Measurements from ENCODE around the gene BMPER. TPM values are rescaled to one million over a fixed set of nuclear protein-coding genes. Genes with fewer than 3 reads are reported as not detected.

Gene BMPER
- total RNA-seq, 1 donor from 2014 or later: 10.2 TPM

DNA sequence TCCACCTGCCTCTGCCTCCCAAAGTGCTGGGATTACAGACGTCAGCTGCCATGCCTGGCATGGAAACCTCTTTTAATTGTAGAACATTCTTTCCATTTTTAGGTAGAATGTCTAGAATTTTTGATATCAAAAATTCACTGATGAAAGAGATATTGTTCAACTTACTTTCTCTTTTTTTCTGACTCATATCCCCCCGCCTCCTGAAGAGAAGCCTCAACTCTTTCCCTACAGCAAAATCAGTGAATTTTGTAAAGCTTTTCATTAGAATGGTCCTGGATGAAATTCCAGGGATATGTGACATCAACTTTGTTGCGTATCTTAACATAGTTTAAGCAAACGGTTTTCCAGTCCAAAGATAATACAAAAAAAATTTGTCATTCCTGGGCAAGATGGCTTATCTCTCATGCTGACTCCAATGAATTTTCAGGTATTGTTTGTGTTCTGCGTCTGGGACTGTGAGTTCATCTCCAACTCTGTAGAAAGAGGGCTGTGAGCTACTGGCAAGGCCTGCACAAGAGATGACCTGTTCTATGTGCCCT is 256.8 kb downstream of the BMPER start:
- H3K27ac Mint-ChIP-seq: no peak overlapping the region
- no peak overlapping the region for H3K4me3 Mint-ChIP-seq
- H3K9me3 Mint-ChIP-seq: no peaks in the 10 kb centered on the region
- no peak for DNase-seq (ENCODE audit: extremely low spot score, unreplicated experiment)
- H3K4me1 Mint-ChIP-seq (ENCODE audit: unreplicated experiment): peaks cover 6% of the 10 kb centered on the region
- TF ChIP-seq, protein P1, sequence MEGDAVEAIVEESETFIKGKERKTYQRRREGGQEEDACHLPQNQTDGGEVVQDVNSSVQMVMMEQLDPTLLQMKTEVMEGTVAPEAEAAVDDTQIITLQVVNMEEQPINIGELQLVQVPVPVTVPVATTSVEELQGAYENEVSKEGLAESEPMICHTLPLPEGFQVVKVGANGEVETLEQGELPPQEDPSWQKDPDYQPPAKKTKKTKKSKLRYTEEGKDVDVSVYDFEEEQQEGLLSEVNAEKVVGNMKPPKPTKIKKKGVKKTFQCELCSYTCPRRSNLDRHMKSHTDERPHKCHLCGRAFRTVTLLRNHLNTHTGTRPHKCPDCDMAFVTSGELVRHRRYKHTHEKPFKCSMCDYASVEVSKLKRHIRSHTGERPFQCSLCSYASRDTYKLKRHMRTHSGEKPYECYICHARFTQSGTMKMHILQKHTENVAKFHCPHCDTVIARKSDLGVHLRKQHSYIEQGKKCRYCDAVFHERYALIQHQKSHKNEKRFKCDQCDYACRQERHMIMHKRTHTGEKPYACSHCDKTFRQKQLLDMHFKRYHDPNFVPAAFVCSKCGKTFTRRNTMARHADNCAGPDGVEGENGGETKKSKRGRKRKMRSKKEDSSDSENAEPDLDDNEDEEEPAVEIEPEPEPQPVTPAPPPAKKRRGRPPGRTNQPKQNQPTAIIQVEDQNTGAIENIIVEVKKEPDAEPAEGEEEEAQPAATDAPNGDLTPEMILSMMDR (conservative IDR thresholded peaks at IDR 0.05): no peak
- H3K36me3 Mint-ChIP-seq: no peaks in the 10 kb centered on the region
- peaks cover 3% of the 10 kb centered on the region for H3K27me3 Mint-ChIP-seq

DNA sequence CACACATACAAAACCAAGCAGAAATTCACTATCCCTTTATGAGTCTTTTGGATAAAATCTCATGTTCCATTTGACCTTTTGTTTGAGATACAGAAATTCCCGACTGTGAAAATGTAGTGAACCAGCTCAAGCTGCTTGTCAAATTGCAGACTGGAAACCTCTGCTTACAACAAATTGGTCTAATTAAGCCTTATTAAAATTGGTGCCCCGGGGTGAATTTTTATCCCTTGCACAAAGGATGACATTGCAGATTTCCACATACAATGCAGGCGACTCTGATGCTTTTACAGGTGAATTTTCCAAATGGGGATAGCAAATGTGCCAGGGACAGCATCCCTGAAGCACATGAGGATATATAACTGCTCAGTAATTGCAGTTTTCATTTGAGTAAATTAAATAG is 257.3 kb downstream of the BMPER start:
- TF ChIP-seq, protein P1 (conservative IDR thresholded peaks at IDR 0.05): no peak
- Mint-ChIP-seq H3K4me1 (ENCODE audit: unreplicated experiment) (peaks cover 6% of the 10 kb centered on the region), H3K27me3 (peaks cover 3% of the 10 kb centered on the region), H3K36me3 (no peaks in the 10 kb centered on the region), H3K27ac (no peak overlapping the region), H3K9me3 (no peaks in the 10 kb centered on the region), H3K4me3 (no peak overlapping the region)
- no peak for DNase-seq (ENCODE audit: extremely low spot score, unreplicated experiment)

DNA sequence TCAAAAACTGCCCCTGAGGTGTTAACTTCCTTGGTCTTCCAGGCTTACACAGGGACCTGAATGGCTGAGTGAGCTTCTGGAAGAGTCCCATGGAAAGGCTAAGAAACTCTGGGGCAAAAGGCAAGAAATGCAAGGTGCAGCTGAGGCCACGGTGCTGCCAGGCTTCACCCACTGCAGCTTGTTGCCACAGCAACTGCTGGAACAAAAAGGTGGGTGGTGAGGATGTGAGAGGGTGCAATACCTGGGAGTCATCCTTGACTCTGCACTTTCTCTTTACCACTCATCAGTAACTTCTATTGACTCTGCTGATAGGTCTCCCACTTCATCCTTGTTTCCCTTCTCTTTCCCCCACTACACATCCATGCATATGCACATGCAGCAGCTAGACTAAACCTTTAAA is 258.6 kb downstream of the BMPER start:
- Mint-ChIP-seq H3K27me3 (peaks cover 3% of the 10 kb centered on the region), H3K9me3 (no peaks in the 10 kb centered on the region), H3K4me1 (ENCODE audit: unreplicated experiment) (peaks cover 6% of the 10 kb centered on the region), H3K4me3 (no peak overlapping the region), H3K27ac (no peak overlapping the region), H3K36me3 (no peaks in the 10 kb centered on the region)
- no peak for DNase-seq (ENCODE audit: extremely low spot score, unreplicated experiment)
- TF ChIP-seq, protein P1 (conservative IDR thresholded peaks at IDR 0.05): no peak

DNA sequence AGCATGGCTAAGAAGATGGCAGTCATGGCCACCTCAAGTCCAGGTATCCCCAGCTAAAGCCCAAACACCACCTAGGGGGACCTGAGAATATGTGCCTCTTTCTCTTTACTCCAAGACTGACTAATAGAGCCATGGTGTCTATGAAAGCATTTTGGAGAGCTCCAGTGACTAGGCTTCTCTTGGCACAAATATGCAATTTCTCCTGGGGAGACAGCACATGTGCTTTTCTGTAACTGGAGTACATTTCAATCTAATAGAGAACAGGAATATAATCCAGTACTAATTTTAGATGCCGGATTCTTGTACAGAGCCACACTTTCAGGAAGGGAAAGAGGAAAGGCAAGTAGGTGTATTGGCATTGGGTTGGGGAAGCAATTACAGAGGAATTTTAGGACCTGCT is 260.1 kb downstream of the BMPER start:
- H3K9me3 Mint-ChIP-seq: no peaks in the 10 kb centered on the region
- H3K4me1 Mint-ChIP-seq (ENCODE audit: unreplicated experiment): peaks cover 6% of the 10 kb centered on the region
- no peak overlapping the region for H3K4me3 Mint-ChIP-seq
- H3K27ac Mint-ChIP-seq: no peak overlapping the region
- TF ChIP-seq, protein P1 (conservative IDR thresholded peaks at IDR 0.05): no peak
- no peak for DNase-seq (ENCODE audit: extremely low spot score, unreplicated experiment)
- H3K27me3 Mint-ChIP-seq: peaks cover 3% of the 10 kb centered on the region
- no peaks in the 10 kb centered on the region for H3K36me3 Mint-ChIP-seq

DNA sequence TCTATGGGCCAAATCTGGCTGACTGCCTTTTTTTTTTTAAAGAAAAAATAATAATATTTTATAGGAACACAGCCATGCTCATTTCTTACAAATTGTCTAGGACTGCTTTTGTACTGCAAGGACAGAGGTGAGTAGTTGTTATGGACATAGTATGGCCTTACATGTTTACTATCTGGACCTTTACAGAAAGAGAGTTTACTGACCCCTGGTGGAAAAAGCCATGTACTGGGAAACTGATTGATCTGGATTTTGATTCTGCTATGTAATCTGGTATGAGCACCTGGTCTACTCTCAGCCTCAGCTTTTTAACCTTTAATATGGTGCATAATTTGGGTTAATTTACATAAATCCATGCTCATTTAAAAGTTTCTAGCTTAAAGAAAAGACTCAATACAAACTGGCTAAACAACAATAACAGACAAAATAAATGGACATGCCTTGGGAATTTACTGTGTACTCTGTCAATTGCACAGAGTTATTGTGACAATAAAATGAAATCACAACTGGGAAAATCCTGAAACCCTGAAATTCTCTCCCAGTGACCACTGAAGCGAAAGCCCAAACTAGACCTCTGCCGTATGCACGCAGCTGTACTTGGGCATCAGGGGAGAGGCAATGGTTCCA is 260.7 kb downstream of the BMPER start:
- TF ChIP-seq, protein P1 (conservative IDR thresholded peaks at IDR 0.05): peak; percentile 75
- H3K4me3 Mint-ChIP-seq: no peak overlapping the region
- no peaks in the 10 kb centered on the region for H3K9me3 Mint-ChIP-seq
- no peak for DNase-seq (ENCODE audit: extremely low spot score, unreplicated experiment)
- H3K4me1 Mint-ChIP-seq (ENCODE audit: unreplicated experiment): peaks cover 6% of the 10 kb centered on the region
- H3K27me3 Mint-ChIP-seq: peaks cover 3% of the 10 kb centered on the region
- H3K36me3 Mint-ChIP-seq: no peaks in the 10 kb centered on the region
- no peak overlapping the region for H3K27ac Mint-ChIP-seq
